Measurements from ENCODE around the gene SNAPC4. TPM values are rescaled to one million over a fixed set of nuclear protein-coding genes. Genes with fewer than 3 reads are reported as not detected.
A peak's percentile ranks its signal among the peaks of the same experiment; 100 is the strongest.

The SNAPC4 gene
- total and polyA plus RNA-seq, 8 donors: 5.8 to 14.2 (median 11.3) TPM

DNA sequence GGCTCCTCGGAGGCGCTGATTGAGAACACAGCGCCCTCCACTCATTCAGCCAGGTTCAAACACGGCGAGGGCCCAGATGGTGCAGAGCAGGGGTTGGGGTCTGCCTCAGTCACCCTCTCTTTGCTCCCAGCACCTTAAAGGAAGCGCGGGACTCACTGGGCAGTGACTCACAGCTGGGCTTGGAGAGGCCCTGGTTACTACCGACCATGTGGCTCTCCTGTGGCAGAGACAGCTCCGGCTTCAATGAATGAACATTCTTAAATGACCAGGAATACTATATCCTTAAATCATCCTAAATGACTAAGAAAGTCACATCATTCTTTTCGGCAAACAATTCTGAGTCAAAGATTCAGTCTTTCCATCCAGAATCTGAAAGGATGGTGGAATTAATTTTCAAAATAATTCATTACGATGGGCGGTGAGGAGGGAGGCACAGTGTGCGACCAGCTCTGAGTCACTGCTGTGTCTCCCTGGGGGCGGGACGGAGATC, 41.3 kb upstream of the SNAPC4 start:
- peaks cover 0 to 62% of the 10 kb centered on the region in 2 donors for H3K36me3 ChIP-seq
- TF ChIP-seq, protein P1, sequence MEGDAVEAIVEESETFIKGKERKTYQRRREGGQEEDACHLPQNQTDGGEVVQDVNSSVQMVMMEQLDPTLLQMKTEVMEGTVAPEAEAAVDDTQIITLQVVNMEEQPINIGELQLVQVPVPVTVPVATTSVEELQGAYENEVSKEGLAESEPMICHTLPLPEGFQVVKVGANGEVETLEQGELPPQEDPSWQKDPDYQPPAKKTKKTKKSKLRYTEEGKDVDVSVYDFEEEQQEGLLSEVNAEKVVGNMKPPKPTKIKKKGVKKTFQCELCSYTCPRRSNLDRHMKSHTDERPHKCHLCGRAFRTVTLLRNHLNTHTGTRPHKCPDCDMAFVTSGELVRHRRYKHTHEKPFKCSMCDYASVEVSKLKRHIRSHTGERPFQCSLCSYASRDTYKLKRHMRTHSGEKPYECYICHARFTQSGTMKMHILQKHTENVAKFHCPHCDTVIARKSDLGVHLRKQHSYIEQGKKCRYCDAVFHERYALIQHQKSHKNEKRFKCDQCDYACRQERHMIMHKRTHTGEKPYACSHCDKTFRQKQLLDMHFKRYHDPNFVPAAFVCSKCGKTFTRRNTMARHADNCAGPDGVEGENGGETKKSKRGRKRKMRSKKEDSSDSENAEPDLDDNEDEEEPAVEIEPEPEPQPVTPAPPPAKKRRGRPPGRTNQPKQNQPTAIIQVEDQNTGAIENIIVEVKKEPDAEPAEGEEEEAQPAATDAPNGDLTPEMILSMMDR (IDR thresholded peaks at IDR 0.05): no peak
- no peak for DNase-seq
- ATAC-seq: no peak
- no peaks in the 10 kb centered on the region for H3K9me3 ChIP-seq
- H3K27me3 ChIP-seq: peaks cover 0 to 11% of the 10 kb centered on the region in 2 donors
- intact Hi-C loops (cut with DNase I): no loop called here
- no peak overlapping the region for H3K4me3 ChIP-seq
- H3K27ac ChIP-seq: no peak overlapping the region
- peaks cover 13 to 39% of the 10 kb centered on the region in 2 donors for H3K4me1 ChIP-seq

DNA sequence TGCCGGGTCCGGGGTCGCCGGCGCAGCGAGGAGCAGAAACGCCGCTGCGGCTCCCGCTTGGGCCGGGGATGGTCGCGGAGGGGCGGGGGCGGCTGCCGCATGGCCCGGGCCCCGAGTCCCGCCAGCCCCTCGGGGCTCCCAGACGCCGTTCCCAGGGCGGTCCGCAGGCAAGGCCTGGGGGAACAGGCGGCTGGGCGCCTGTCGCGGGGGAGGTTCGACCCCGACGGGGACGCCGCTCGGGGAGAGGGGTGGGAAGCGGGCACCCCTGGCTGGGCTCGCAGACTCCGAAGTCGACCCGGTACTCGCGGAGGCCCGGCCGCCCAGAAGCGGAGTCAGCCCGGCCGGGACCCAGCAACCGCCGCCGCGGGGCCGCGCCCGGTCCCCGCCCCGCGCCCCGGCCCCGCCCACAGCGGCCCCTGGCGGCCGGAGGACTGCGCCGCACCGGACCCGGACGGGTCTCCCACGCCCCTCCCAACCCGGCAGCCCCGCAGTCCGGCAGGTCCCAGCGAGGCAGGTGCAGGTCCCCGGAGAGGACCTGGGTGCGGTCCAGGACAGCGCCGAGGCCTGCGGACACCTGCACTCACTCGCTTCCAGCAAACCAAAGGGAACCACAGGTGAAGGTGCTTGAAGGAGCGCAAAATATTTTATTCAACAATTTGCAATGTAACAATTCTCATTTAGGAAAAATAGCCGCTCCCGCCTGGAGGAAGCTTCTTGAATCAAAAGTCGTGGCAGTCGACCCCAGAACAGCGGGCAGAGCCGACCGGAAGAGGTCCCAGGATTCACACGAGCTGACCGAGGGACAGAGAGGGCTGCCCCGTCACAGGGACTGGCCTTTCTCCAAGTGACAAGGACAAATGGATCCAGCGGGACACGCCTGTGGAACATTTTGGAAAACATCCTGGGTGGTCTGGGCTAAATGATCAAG, 39.8 kb upstream of the SNAPC4 start, which contains the start of gene INPP5E:
Gene INPP5E, minus strand, starts transcription at position 365 of the 928 bp plus-strand sequence. CDS start 426 bp downstream, outside the sequence.
- TF ChIP-seq, protein P1 (IDR thresholded peaks at IDR 0.05): peak; percentile 50 to 77
- Histone ChIP-seq H3K9me3 (no peaks in the 10 kb centered on the region), H3K27me3 (peaks cover 0 to 11% of the 10 kb centered on the region in 2 donors), H3K27ac (peak within 1 kb of the TSS in 1 of 2 donors; percentile 75), H3K4me1 (peaks cover 13 to 41% of the 10 kb centered on the region in 2 donors), H3K4me3 (peak within 1 kb of the TSS; percentile 91 to 92), H3K36me3 (peaks cover 0 to 54% of the 10 kb centered on the region in 2 donors)
- ATAC-seq: peak; percentile 91
- peak; percentile 64 to 96 (median 72) for DNase-seq
- intact Hi-C loops (cut with DNase I): no loop called here

- Histone ChIP-seq H3K9me3 (no peaks in the 10 kb centered on the region), H3K4me3 (peak overlapping the region; percentile 91 to 92), H3K27me3 (peaks cover 0 to 11% of the 10 kb centered on the region in 2 donors), H3K36me3 (peaks cover 0 to 46% of the 10 kb centered on the region in 2 donors), H3K4me1 (peaks cover 13 to 41% of the 10 kb centered on the region in 2 donors), H3K27ac (peak overlapping the region in 1 of 2 donors; percentile 75)
- peak; percentile 45 for ATAC-seq
- DNase-seq: peak in 3 of 4 donors; percentile 5 to 87 (median 13)
- TF ChIP-seq, protein P1 (IDR thresholded peaks at IDR 0.05): no peak
- intact Hi-C loops (cut with DNase I): no loop called here
Observed at GRCh38 chr9:136438548-136439480, 38.8 kb upstream of the SNAPC4 start.

- H3K4me3 ChIP-seq: peak overlapping the region; percentile 91 to 92
Observed at GRCh38 chr9:136437839-136438547, 38.0 kb upstream of the SNAPC4 start.

More at GRCh38 chr9:136437839-136438547, 38.0 kb upstream of the SNAPC4 start:
- ATAC-seq (no peak), DNase-seq (peak in 1 of 4 donors; percentile 45)
- TF ChIP-seq, protein P1 (IDR thresholded peaks at IDR 0.05): no peak
- H3K4me1 ChIP-seq: peaks cover 13 to 41% of the 10 kb centered on the region in 2 donors
- no peak overlapping the region for H3K27ac ChIP-seq
- peaks cover 0 to 46% of the 10 kb centered on the region in 2 donors for H3K36me3 ChIP-seq
- no peaks in the 10 kb centered on the region for H3K9me3 ChIP-seq
- intact Hi-C loops (cut with DNase I): no loop called here
- H3K27me3 ChIP-seq: peaks cover 0 to 11% of the 10 kb centered on the region in 2 donors

Data from left lung (tissue), 10 donors.